HEK293T (cell line): ENCODE data around the gene STAT6.

Experiments used
- CTCF ChIA-PET: fragments of 350-600 bp; formaldehyde crosslinking; extraction: SDS; loops from one replicate; lab custom pipeline; 2021; ENCODE audit warnings: antibody characterized with exemption, inconsistent platforms; lab: Yijun Ruan, JAX
- POLR2A ChIA-PET: fragments of 350-600 bp; formaldehyde crosslinking; extraction: SDS; loops from one replicate; lab custom pipeline; 2020; ENCODE audit warnings: antibody characterized with exemption, inconsistent platforms; lab: Yijun Ruan, JAX
- DNase-seq: peaks from one replicate; pipeline ENCODE4 v3.0.0; 2012; ENCODE audit warnings: mixed read lengths; ENCODE audit errors: extremely low spot score
- ARNT ChIP-seq: fragments of 450-650 bp; IDR thresholded peaks from 2 replicates; pipeline ENCODE4 v1.6.1; 2017; ENCODE audit warnings: mild to moderate bottlenecking
- BHLHE40 ChIP-seq: fragments of 450-650 bp; IDR thresholded peaks from 2 replicates; pipeline ENCODE4 v1.6.1; 2016; ENCODE audit warnings: mild to moderate bottlenecking, moderate library complexity, borderline replicate concordance
- CTBP1 ChIP-seq: fragments of 450-650 bp; IDR thresholded peaks from 2 replicates; pipeline ENCODE4 v1.6.1; 2016; ENCODE audit warnings: borderline replicate concordance
- ELF4 ChIP-seq: fragments of 450-650 bp; IDR thresholded peaks from 2 replicates; pipeline ENCODE4 v1.6.1; 2017; ENCODE audit warnings: antibody characterized with exemption
- FOXA1 ChIP-seq: fragments of 450-650 bp; IDR thresholded peaks from 2 replicates; pipeline ENCODE4 v1.6.1; 2016; ENCODE audit warnings: mild to moderate bottlenecking
- FOXK2 ChIP-seq: fragments of 450-650 bp; IDR thresholded peaks from 2 replicates; pipeline ENCODE4 v1.6.1; 2016; ENCODE audit warnings: mild to moderate bottlenecking
- FOXM1 ChIP-seq: fragments of 450-650 bp; IDR thresholded peaks from 2 replicates; pipeline ENCODE4 v1.6.1; 2017; ENCODE audit warnings: mild to moderate bottlenecking, borderline replicate concordance
- HDGF ChIP-seq: fragments of 450-650 bp; IDR thresholded peaks from 2 replicates; pipeline ENCODE4 v1.6.1; 2017; ENCODE audit warnings: antibody characterized with exemption, borderline replicate concordance
- L3MBTL2 ChIP-seq: fragments of 450-650 bp; conservative IDR thresholded peaks from 2 replicates; pipeline ENCODE4 v1.6.1; 2016; ENCODE audit warnings: mild to moderate bottlenecking
- LEF1 ChIP-seq: fragments of 450-650 bp; IDR thresholded peaks from 2 replicates; pipeline ENCODE4 v1.6.1; 2017; ENCODE audit warnings: mild to moderate bottlenecking, borderline replicate concordance
- NFRKB ChIP-seq: fragments of 450-650 bp; IDR thresholded peaks from 2 replicates; pipeline ENCODE4 v1.6.1; 2016; ENCODE audit warnings: mild to moderate bottlenecking, moderate library complexity
- SP1 ChIP-seq: fragments of 450-650 bp; IDR thresholded peaks from 2 replicates; pipeline ENCODE4 v1.6.1; 2017
- SUZ12 ChIP-seq: fragments of 450-650 bp; IDR thresholded peaks from 2 replicates; pipeline ENCODE4 v1.6.1; 2016; ENCODE audit warnings: mild to moderate bottlenecking
- TARDBP ChIP-seq: fragments of 450-650 bp; IDR thresholded peaks from 2 replicates; pipeline ENCODE4 v1.6.1; 2016
- ZNF384 ChIP-seq: fragments of 450-650 bp; IDR thresholded peaks from 2 replicates; pipeline ENCODE4 v1.6.1; 2016
- TF ChIP-seq, protein P1 (sequence below): fragments of 450-650 bp; IDR thresholded peaks from 2 replicates; pipeline ENCODE4 v1.6.1; 2016

The STAT6 gene

DNA sequence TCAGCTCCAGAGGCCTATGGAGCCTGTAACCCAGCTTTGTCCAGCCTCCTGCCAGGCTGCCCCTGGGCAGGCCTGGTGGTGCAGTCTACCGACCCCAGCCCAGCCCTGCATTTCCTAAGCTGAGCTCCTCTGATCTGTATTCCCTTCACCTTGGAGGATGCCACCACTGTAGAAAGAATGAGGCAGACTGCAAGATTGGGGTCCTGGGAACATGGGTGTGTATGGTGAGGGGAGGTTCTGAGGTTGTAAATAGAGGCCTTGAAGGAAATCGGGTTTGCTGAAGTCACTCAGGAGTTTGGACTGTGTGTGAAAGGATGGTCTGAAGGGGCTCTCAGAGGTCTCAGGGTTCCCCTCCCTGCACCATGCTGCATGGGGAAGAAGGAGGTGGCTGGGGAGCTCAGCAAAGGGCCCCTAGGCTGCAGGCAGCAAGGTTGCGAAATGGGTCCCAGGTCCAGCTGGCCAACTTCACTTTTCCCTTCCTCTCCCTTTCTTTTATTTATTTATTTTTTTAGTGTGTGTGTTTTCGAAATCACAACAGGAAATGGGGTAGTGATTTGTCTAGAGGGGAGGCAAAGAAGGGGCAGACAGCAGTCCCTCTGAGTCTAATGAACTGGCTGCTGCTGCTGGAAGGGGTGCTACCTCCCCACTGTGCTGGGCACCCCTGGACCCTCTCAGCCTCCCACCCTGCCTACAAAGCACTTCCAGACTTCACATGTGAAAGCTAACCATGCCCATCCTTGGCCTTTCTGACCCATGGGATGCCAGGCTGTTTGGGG is 37.5 kb upstream of the STAT6 start:
- POLR2A ChIA-PET, result interaction anchor here (1.3 to 1.7 kb wide), 2 partner anchors 20 to 21 kb away, joined by 3 to 5 read pairs; partner anchors contain the start of gene LRP1
- TF ChIP-seq ELF4 (no peak), L3MBTL2 (no peak), HDGF (no peak), SUZ12 (no peak), SP1 (no peak), FOXA1 (no peak), BHLHE40 (no peak), FOXM1 (no peak), FOXK2 (no peak), TARDBP (no peak), LEF1 (no peak), ARNT (no peak), CTBP1 (no peak), NFRKB (no peak), ZNF384 (no peak)
- TF ChIP-seq, protein P1, sequence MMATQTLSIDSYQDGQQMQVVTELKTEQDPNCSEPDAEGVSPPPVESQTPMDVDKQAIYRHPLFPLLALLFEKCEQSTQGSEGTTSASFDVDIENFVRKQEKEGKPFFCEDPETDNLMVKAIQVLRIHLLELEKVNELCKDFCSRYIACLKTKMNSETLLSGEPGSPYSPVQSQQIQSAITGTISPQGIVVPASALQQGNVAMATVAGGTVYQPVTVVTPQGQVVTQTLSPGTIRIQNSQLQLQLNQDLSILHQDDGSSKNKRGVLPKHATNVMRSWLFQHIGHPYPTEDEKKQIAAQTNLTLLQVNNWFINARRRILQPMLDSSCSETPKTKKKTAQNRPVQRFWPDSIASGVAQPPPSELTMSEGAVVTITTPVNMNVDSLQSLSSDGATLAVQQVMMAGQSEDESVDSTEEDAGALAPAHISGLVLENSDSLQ, result no peak
- CTCF ChIA-PET, result interaction anchor here (1.0 kb wide), 1 partner anchor 24 kb away, joined by 3 read pairs; no protein-coding TSS in a partner anchor
- DNase-seq, result no peak

DNA sequence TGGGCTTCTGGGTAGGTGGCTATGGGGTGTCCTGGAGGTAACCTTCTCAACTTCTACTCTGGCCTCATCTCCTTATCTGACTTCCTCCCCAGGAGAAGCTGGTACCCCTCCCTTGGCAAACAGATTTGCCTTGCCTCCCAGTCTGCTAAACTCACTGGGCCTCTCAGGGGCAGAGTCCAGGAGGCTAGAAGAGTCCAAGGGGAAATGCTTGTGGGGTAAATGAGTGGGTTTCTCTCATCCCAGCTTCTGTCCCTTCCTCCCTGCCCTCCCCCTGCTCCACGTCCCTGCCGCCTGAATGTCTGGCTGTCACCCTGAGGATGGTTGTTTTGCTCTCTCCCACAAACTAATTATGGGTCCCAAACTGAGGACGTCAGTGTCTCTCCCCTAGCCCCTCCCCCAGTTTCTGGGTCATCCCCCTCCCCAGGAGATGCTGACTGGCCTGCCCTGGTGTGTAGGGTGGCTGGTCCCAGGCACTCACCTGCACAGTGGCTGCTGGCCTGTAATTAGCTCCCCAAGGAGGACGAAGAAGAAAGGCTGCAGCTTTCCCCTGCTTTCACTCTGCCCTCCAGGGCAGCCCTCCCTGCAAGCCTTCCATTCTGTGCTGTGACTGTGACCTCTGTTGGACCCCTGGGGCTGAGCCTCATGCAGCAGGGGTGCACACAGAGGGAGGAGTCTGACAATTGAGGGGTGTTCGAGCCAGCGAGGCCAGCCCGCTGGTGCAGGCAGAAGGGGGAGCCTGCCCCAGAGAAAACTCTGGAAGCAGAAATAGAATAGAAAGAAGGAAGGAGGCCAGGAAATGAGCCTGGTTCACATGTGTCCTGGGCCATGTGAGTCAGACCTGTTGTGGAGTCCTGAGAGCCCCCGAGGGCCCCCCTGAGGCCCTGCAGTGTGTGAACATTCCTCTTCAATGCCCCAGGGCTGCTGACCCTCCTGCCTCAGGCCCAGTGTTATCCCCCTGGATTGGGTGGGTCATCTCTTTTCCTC is 36.1 kb upstream of the STAT6 start, which contains the start of gene LRP1-AS:
LRP1-AS (minus strand) TSS at position 659 of the 984 bp plus-strand sequence.
- POLR2A ChIA-PET, result no interaction called here
- CTCF ChIA-PET, result interaction anchor here (0.6 kb wide), 1 partner anchor 22 kb away, joined by 3 read pairs; no protein-coding TSS in a partner anchor
- no peak for DNase-seq
- TF ChIP-seq L3MBTL2 (no peak), FOXM1 (no peak), ZNF384 (no peak), FOXA1 (no peak), ELF4 (no peak), CTBP1 (no peak), FOXK2 (no peak), TARDBP (no peak), LEF1 (no peak)
- TF ChIP-seq, protein P1, result no peak

DNA sequence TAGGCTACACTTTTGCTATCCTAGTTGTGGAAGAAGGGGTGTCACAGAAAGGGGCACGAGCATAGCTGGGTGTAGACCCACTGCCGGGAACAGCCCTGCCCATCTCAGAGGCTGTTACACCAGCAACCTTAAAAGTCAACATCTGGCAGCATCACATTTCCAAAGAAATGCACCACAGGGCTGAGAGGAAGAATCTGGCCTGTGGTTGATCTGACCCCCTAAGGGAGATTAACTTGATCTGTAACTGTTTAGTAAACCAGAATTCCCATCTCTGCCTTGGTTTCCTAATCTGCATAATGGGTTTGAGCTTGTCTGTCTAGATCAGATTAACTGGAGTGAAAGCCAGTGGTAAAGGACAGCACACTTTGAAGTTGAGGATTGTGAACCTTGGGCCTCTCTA is 34.9 kb upstream of the STAT6 start:
- ChIA-PET POLR2A (no interaction called here), CTCF (interaction anchor here (0.7 kb wide), 1 partner anchor 22 kb away, joined by 3 read pairs; no protein-coding TSS in a partner anchor)
- DNase-seq, result no peak
- TF ChIP-seq FOXK2 (no peak), SUZ12 (no peak), TARDBP (no peak), ELF4 (no peak), NFRKB (no peak), LEF1 (no peak), ARNT (no peak), BHLHE40 (no peak), FOXA1 (no peak), HDGF (no peak), CTBP1 (no peak), ZNF384 (no peak), FOXM1 (no peak), SP1 (no peak), L3MBTL2 (no peak)
- TF ChIP-seq, protein P1, result no peak

DNA sequence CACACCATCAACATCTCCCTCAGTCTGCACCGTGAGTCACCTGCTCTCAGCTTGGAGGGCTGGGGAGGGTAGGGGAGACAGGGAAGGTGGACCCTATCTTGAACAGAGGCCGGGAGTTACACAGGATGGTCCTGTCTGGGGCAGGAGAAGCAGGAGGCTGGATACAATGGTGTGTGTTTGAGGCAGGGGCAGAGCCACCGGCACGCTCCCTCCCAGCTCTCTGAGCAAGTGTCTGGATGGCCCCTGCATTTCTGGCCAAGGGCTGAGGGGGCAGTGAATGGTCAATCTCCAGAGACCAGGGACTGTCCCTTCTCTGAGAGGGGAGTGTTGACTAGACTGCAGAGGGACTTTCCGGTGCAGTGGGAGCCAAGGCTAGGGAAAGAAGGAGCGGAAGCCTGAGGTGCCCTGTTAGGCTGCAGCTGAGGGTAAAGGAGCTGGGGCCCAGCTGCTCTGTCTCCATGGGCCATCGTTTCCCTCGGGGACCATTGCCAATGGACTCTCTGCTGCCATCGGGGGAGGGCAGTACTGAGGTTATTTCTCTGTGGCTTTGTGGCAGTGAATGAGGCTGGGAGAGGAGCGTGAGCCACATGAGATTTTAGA is 34.4 kb upstream of the STAT6 start:
- TF ChIP-seq TARDBP, result no peak
- CTCF ChIA-PET, result no interaction called here
- no peak for DNase-seq
- POLR2A ChIA-PET, result no interaction called here

DNA sequence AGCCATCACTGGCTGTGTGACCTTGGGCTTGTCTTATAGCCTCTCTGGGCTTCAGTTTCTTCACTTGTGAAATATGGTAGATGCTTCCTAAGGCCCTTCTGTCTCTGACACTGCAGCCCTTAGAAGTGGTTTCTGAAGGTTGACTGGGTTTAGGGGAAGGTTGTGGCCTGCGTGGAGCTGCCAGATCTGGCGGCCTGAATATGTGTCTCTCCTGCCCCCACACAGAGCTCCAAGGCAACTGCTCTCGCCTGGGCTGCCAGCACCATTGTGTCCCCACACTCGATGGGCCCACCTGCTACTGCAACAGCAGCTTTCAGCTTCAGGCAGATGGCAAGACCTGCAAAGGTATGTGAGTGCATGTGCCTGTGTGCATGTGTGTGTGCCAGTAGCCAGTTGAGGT is 32.3 kb upstream of the STAT6 start:
- POLR2A ChIA-PET, result no interaction called here
- CTCF ChIA-PET, result interaction anchor here (1.0 kb wide), 1 partner anchor 32 kb away, joined by 3 read pairs; no protein-coding TSS in a partner anchor
- DNase-seq, result no peak
- no peak for TF ChIP-seq LEF1
- TF ChIP-seq FOXK2, result no peak
- no peak for TF ChIP-seq FOXA1
- TF ChIP-seq FOXM1, result no peak
